Fibroblast of lung (primary cell): ENCODE results near the gene EFCC1. TPM values are rescaled to one million over a fixed set of nuclear protein-coding genes. Genes with fewer than 3 reads are reported as not detected.

ENCODE experiments used
- DNase-seq, 2 donors: peaks; one replicate each; pipeline versions ENCODE4 v3.0.0 to v3.0.0-alpha.2; 2010; ENCODE audit warnings: low read depth in 2 of 2
- H2AFZ ChIP-seq: 2 replicates; pipeline ENCODE4 v1.5.1; 2012; ENCODE audit warnings: low read length, control low read depth, inconsistent platforms
- H3K27ac ChIP-seq: 2 replicates; pipeline ENCODE4 v1.5.1; 2011; ENCODE audit warnings: low read length, control low read depth; ENCODE audit not compliant: insufficient read depth
- H3K27me3 ChIP-seq: 2 replicates; pipeline ENCODE4 v1.5.1; 2011; ENCODE audit warnings: mild to moderate bottlenecking, low read length; ENCODE audit not compliant: control insufficient read depth, insufficient read depth
- H3K36me3 ChIP-seq: 2 replicates; pipeline ENCODE4 v1.5.1; 2011; ENCODE audit warnings: low read length; ENCODE audit not compliant: control insufficient read depth, insufficient read depth
- H3K4me1 ChIP-seq: 2 replicates; pipeline ENCODE4 v1.5.1; 2011; ENCODE audit warnings: low read length; ENCODE audit not compliant: control insufficient read depth, insufficient read depth; ENCODE audit errors: extremely low read depth
- H3K4me2 ChIP-seq: 2 replicates; pipeline ENCODE4 v1.5.1; 2011; ENCODE audit warnings: low read length, control low read depth; ENCODE audit not compliant: insufficient read depth; ENCODE audit errors: extremely low read depth
- H3K4me3 ChIP-seq, 4 experiments: fragments of 200-600 bp in 1 of 4; sonication (generic) in 1 of 4; replicated peaks in 1 of 4; 2 replicates each; pipeline ENCODE4 v1.5.1; 2011 to 2016; ENCODE audit warnings: low read length in 4 of 4, low read depth in 3 of 4, mild to moderate bottlenecking in 3 of 4, control low read depth in 2 of 4, inconsistent platforms in 1 of 4, mixed read lengths in 1 of 4; ENCODE audit not compliant: insufficient read depth in 1 of 4; ENCODE audit errors: control extremely low read depth in 1 of 4
- H3K79me2 ChIP-seq: 2 replicates; pipeline ENCODE4 v1.5.1; 2012; ENCODE audit warnings: mild to moderate bottlenecking, low read length, inconsistent platforms; ENCODE audit not compliant: control insufficient read depth, insufficient read depth
- H3K9ac ChIP-seq: 2 replicates; pipeline ENCODE4 v1.5.1; 2011; ENCODE audit warnings: mild to moderate bottlenecking, low read length, control low read depth; ENCODE audit not compliant: insufficient read depth
- H3K9me3 ChIP-seq: 2 replicates; pipeline ENCODE4 v1.5.1; 2012; ENCODE audit warnings: low read depth, low read length; ENCODE audit not compliant: control insufficient read depth, insufficient read depth
- H4K20me1 ChIP-seq: 2 replicates; pipeline ENCODE4 v1.5.1; 2011; ENCODE audit warnings: low read length; ENCODE audit not compliant: control insufficient read depth, insufficient read depth; ENCODE audit errors: extremely low read depth
- EZH2 ChIP-seq: IDR thresholded peaks from 2 replicates; pipeline ENCODE4 v1.5.1; 2012; ENCODE audit warnings: low read length, control low read depth, mild to moderate bottlenecking; ENCODE audit errors: missing control alignments
- polyA plus RNA-seq, 2 donors: library from polyadenylated mRNA; depleted of rRNA in 1 of 2; stranded (reverse) in 1 of 2; unstranded in 1 of 2; fragments of >200 nt; gene quantifications; 2 replicates each; pipeline ENCODE4 v1.2.1, GENCODE V29; 2011 to 2012; ENCODE audit warnings: missing spikeins in 1 of 2
- total RNA-seq: library from RNA; depleted of rRNA; stranded (reverse); fragments of >200 nt; gene quantifications from 2 replicates; pipeline ENCODE4 v1.2.1, GENCODE V29; 2014
- TF ChIP-seq, protein P1 (sequence below), 2 donors: IDR thresholded peaks in 1 of 2; conservative IDR thresholded peaks in 1 of 2; 1 replicate in 1 of 2; 2 replicates in 1 of 2; pipeline ENCODE4 v1.5.1; 2011 to 2012; ENCODE audit warnings: low read length in 2 of 2, control low read depth in 1 of 2, inconsistent platforms in 1 of 2, low read depth in 1 of 2, mild to moderate bottlenecking in 1 of 2

Gene EFCC1
- total and polyA plus RNA-seq, 2 donors (not counting 1 experiment from before 2014, with no cell fraction given): not detected

DNA sequence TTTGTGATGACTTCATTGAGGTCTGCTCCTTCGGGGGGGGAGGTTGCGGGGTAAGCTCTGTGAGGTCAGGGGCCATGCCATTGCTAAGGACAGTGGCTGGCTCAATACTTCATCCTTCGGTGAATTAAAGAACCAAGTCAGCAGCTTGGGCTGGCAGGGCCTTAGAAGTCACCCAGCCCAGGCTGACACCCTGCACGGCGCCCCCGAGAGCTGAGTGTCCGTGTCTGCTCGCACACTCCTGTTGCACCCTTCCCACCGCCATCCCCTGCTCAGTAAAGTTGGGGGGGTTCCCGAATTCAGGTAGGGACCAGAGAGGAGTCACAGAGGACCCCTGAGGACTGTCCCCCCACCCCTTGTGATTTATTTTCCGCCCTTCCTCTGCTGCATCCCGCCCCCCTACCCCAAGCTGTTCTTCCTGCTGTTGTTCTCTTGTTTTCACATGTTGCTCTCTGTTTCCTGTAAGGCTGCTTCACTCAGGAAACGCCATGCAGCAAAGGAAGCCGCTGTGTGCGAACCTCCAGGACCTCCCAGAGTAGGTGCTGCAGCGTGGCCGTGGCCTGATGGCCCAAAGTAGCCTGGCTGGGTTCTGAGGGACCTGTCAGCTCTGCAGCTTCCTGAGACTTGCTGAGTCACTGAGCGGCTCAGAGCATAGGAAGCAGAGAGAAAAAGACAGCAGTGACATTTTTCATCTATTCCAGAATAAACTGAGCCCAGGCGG lies 14.4 kb downstream of the EFCC1 start:
- no peak overlapping the region for H2AFZ ChIP-seq
- no peak overlapping the region for H3K4me3 ChIP-seq
- H3K27ac ChIP-seq: no peak overlapping the region
- no peak for DNase-seq
- H3K36me3 ChIP-seq: no peaks in the 10 kb centered on the region
- H3K79me2 ChIP-seq: no peaks in the 10 kb centered on the region
- no peaks in the 10 kb centered on the region for H3K9me3 ChIP-seq
- H3K4me2 ChIP-seq: no peak overlapping the region
- no peak overlapping the region for H3K9ac ChIP-seq
- H3K27me3 ChIP-seq: no peaks in the 10 kb centered on the region
- no peaks in the 10 kb centered on the region for H3K4me1 ChIP-seq
- TF ChIP-seq, protein P1, sequence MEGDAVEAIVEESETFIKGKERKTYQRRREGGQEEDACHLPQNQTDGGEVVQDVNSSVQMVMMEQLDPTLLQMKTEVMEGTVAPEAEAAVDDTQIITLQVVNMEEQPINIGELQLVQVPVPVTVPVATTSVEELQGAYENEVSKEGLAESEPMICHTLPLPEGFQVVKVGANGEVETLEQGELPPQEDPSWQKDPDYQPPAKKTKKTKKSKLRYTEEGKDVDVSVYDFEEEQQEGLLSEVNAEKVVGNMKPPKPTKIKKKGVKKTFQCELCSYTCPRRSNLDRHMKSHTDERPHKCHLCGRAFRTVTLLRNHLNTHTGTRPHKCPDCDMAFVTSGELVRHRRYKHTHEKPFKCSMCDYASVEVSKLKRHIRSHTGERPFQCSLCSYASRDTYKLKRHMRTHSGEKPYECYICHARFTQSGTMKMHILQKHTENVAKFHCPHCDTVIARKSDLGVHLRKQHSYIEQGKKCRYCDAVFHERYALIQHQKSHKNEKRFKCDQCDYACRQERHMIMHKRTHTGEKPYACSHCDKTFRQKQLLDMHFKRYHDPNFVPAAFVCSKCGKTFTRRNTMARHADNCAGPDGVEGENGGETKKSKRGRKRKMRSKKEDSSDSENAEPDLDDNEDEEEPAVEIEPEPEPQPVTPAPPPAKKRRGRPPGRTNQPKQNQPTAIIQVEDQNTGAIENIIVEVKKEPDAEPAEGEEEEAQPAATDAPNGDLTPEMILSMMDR (conservative IDR thresholded peaks at IDR 0.05 in 1 of 2, IDR thresholded peaks at IDR 0.05 in 1 of 2; ENCODE audit: low read depth in 1 of 2, low read length in 2 of 2): no peak
- TF ChIP-seq EZH2: no peak
- H4K20me1 ChIP-seq: no peaks in the 10 kb centered on the region

DNA sequence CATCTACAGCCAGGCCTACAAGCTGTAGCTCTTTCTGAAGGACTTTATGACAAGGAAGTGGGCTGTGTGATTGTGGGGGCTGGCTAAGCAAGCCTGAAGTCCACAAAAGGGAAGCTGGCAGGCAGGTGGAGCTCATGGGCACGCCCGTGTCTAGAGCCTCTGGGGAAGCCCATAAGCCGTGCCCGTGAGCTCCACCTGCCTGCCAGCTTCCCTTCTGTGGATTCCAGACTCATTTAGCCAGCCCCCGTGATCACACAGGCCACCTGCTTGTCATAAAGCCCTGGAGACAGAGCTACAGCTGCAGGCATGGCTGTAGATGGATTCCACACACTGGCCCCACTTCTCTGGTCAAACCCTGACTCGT lies 15.2 kb downstream of the EFCC1 start:
- Histone ChIP-seq H4K20me1 (no peaks in the 10 kb centered on the region), H2AFZ (no peak overlapping the region), H3K4me3 (no peak overlapping the region), H3K36me3 (no peaks in the 10 kb centered on the region), H3K9ac (no peak overlapping the region), H3K27me3 (no peaks in the 10 kb centered on the region), H3K4me1 (peaks cover 6% of the 10 kb centered on the region), H3K27ac (no peak overlapping the region), H3K9me3 (no peaks in the 10 kb centered on the region), H3K4me2 (no peak overlapping the region), H3K79me2 (no peaks in the 10 kb centered on the region)
- no peak for DNase-seq
- TF ChIP-seq EZH2: no peak
- TF ChIP-seq, protein P1 (conservative IDR thresholded peaks at IDR 0.05 in 1 of 2, IDR thresholded peaks at IDR 0.05 in 1 of 2; ENCODE audit: low read depth in 1 of 2, low read length in 2 of 2): no peak

DNA sequence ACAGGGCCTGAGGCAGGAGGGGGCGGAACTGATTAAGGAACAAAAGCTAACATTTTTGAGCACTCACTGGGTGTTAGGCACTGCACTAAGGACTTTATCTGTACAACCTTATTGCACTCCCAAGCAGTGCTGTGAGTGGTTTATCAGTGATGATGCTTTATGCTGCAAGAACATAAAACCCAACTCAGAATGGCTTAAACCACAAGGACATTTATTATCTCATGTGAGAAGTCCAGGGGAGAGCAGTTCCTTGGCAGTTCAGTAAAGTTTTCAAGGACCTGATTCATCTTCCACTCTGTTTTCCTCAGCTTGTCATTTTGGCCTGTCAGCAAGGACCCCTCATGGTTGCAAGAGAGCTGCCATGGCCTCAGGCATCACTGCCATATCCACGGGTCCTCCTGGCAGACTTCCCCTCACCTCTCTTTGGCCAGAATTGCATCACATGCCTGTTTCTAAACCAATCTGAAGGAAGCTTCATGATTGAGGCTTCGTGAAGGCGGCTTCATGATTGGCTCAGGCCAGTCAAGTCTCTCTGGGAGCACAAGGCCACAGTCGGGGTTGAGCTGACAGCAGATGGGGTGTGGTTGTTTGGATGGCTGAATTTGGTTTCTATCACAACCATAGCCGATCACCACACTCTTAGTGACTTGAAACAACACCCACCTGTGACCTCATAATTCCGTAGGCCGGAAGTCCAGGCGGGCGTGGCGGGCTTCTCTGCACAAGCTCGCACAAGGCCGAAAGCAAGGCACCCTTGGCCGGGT lies 15.8 kb downstream of the EFCC1 start:
- DNase-seq: peak; percentile 22 to 35
- Histone ChIP-seq H4K20me1 (no peaks in the 10 kb centered on the region), H3K27ac (no peak overlapping the region), H3K9ac (no peak overlapping the region), H3K9me3 (no peaks in the 10 kb centered on the region), H2AFZ (no peak overlapping the region), H3K79me2 (no peaks in the 10 kb centered on the region), H3K27me3 (no peaks in the 10 kb centered on the region), H3K36me3 (no peaks in the 10 kb centered on the region), H3K4me2 (no peak overlapping the region), H3K4me3 (no peak overlapping the region), H3K4me1 (peaks cover 7% of the 10 kb centered on the region)
- no peak for TF ChIP-seq EZH2
- TF ChIP-seq, protein P1 (conservative IDR thresholded peaks at IDR 0.05 in 1 of 2, IDR thresholded peaks at IDR 0.05 in 1 of 2; ENCODE audit: low read depth in 1 of 2, low read length in 2 of 2): no peak
